H1 (cell line): ENCODE measurements around the gene RNF208. TPM values are rescaled to one million over a fixed set of nuclear protein-coding genes. Genes with fewer than 3 reads are reported as not detected.

ENCODE experiments used
- BACH1 ChIP-seq: IDR thresholded peaks from 2 replicates; pipeline ENCODE4 v1.6.1; 2012; ENCODE audit warnings: low read length, improper control_type of control experiment
- CHD7 ChIP-seq: fragments of 300-600 bp; sonication (generic); IDR thresholded peaks from 2 replicates; pipeline ENCODE4 v1.7.1; 2012; ENCODE audit warnings: low read length, moderate library complexity, mild to moderate bottlenecking, inconsistent platforms; ENCODE audit not compliant: insufficient replicate concordance
- CTBP2 ChIP-seq: IDR thresholded peaks from 2 replicates; pipeline ENCODE4 v1.7.0; 2011; ENCODE audit warnings: borderline replicate concordance, mild to moderate bottlenecking, moderate library complexity, mixed read lengths, low read length; ENCODE audit not compliant: insufficient read depth, insufficient read length
- EP300 ChIP-seq, 2 experiments: IDR thresholded peaks; 1 replicate in 1 of 2; 2 replicates in 1 of 2; pipeline ENCODE4 v1.6.1; 2011 to 2012; ENCODE audit warnings: low read depth in 2 of 2, low read length in 2 of 2, mild to moderate bottlenecking in 2 of 2, borderline replicate concordance in 1 of 2, inconsistent platforms in 1 of 2, moderate library complexity in 1 of 2
- HDAC6 ChIP-seq: IDR thresholded peaks from one replicate; pipeline ENCODE4 v1.7.1; 2012; ENCODE audit warnings: low read depth, mild to moderate bottlenecking, inconsistent platforms, low read length, moderate library complexity
- KDM5A ChIP-seq: fragments of 200-600 bp; IDR thresholded peaks from 2 replicates; pipeline ENCODE4 v1.7.1; 2012; ENCODE audit warnings: mild to moderate bottlenecking, low read length, inconsistent platforms, mixed read lengths
- POLR2AphosphoS5 ChIP-seq: IDR thresholded peaks from 2 replicates; pipeline ENCODE4 v1.6.1; 2011; ENCODE audit warnings: low read depth, low read length
- RXRA ChIP-seq: IDR thresholded peaks from 2 replicates; pipeline ENCODE4 v1.6.1; 2011; ENCODE audit warnings: low read depth, mild to moderate bottlenecking, low read length, moderate library complexity; ENCODE audit not compliant: insufficient read depth
- SP4 ChIP-seq: IDR thresholded peaks from 2 replicates; pipeline ENCODE4 v1.6.1; 2012; ENCODE audit warnings: low read length, inconsistent platforms
- polyA plus RNA-seq, 7 experiments: library from polyadenylated mRNA; depleted of rRNA in 3 of 7; stranded (reverse) in 5 of 7; unstranded in 2 of 7; fragments of >200 nt in 5 of 7; fragments of 200-250 nt in 2 of 7; gene quantifications; 1 replicate in 5 of 7; 2 replicates in 1 of 7; 4 replicates in 1 of 7; pipeline versions ENCODE4 v1.2.1 to v1.2.3, GENCODE V29; 2011 to 2013; ENCODE audit warnings: missing spikeins in 2 of 7, mixed read lengths in 2 of 7
- total RNA-seq: library from RNA; stranded (reverse); fragmentation: NEBNext Ultra II Directional; extraction: Animal tissue kit (Norgen Biotek cat#: 25700); gene quantifications from 2 replicates; pipeline ENCODE4 v1.2.1, GENCODE V29; 2021

RNF208 gene
- total and polyA plus RNA-seq, 2 of the 8 experiments (the other 6 are each of a cell fraction or from before 2014, with no cell fraction given) = 2.7 to 7.7 TPM

- TF ChIP-seq CHD7 (no peak), RXRA (no peak), HDAC6 (no peak), KDM5A (no peak), EP300 (IDR thresholded peaks at IDR 0.05; ENCODE audit: borderline replicate concordance in 1 of 2, low read depth in 2 of 2, low read length in 2 of 2) (no peak), BACH1 (no peak), CTBP2 (no peak), POLR2AphosphoS5 (no peak), SP4 (no peak)
- TF ChIP-seq, all 59 proteins: peak for 0
Measured at GRCh38 chr9:137266162-137266527, 44.1 kb upstream of the RNF208 start (continued).
